H9 (cell line): ENCODE data around the gene DDX19B. TPM values are rescaled to one million over a fixed set of nuclear protein-coding genes. Genes with fewer than 3 reads are reported as not detected.
A peak's percentile ranks its signal among the peaks of the same experiment; 100 is the strongest.

Experiments used
- DNase-seq: peaks from one replicate; pipeline ENCODE4 v3.0.0-alpha.2; 2017
- H2AFZ ChIP-seq: one replicate; pipeline ENCODE4 v1.6.1; 2013; ENCODE audit warnings: mild to moderate bottlenecking, low read length, control low read depth, moderate library complexity
- H2AK5ac ChIP-seq: 2 replicates; pipeline ENCODE4 v1.6.1; 2013; ENCODE audit warnings: low read length, control low read depth, mixed read lengths; ENCODE audit not compliant: insufficient read length
- H2BK120ac ChIP-seq: one replicate; pipeline ENCODE4 v1.6.1; 2013; ENCODE audit warnings: low read depth, mild to moderate bottlenecking, low read length, control low read depth, inconsistent platforms; ENCODE audit not compliant: poor library complexity, severe bottlenecking
- H2BK12ac ChIP-seq: 2 replicates; pipeline ENCODE4 v1.6.1; 2013; ENCODE audit warnings: low read length, control low read depth, mixed read lengths, low read depth; ENCODE audit not compliant: insufficient read length
- H2BK15ac ChIP-seq: 2 replicates; pipeline ENCODE4 v1.6.1; 2013; ENCODE audit warnings: low read depth, low read length, control low read depth
- H2BK20ac ChIP-seq: one replicate; pipeline ENCODE4 v1.6.1; 2013; ENCODE audit warnings: low read depth, mild to moderate bottlenecking, low read length, control low read depth, inconsistent platforms; ENCODE audit not compliant: poor library complexity, severe bottlenecking
- H2BK5ac ChIP-seq: 2 replicates; pipeline ENCODE4 v1.6.1; 2013; ENCODE audit warnings: low read length, control low read depth, mixed read lengths; ENCODE audit not compliant: insufficient read length
- H3K14ac ChIP-seq: 2 replicates; pipeline ENCODE4 v1.6.1; 2013; ENCODE audit warnings: low read length, control low read depth; ENCODE audit not compliant: insufficient read depth
- H3K18ac ChIP-seq: 2 replicates; pipeline ENCODE4 v1.6.1; 2013; ENCODE audit warnings: low read depth, mild to moderate bottlenecking, mixed read lengths, low read length, control low read depth; ENCODE audit not compliant: insufficient read length
- H3K23ac ChIP-seq: 2 replicates; pipeline ENCODE4 v1.6.1; 2013; ENCODE audit warnings: low read length, control low read depth, mixed read lengths, low read depth; ENCODE audit not compliant: insufficient read length
- H3K23me2 ChIP-seq: 2 replicates; pipeline ENCODE4 v1.6.1; 2013; ENCODE audit warnings: low read depth, mild to moderate bottlenecking, mixed read lengths, low read length, control low read depth; ENCODE audit not compliant: insufficient read length, poor library complexity, severe bottlenecking
- H3K27ac ChIP-seq: 2 replicates; pipeline ENCODE4 v1.5.1; 2013; ENCODE audit warnings: low read length, control low read depth, mixed read lengths, low read depth; ENCODE audit not compliant: insufficient read length
- H3K27me3 ChIP-seq: 2 replicates; pipeline ENCODE4 v1.6.1; 2013; ENCODE audit warnings: low read length, control low read depth, inconsistent platforms; ENCODE audit not compliant: insufficient read depth
- H3K4ac ChIP-seq: 2 replicates; pipeline ENCODE4 v1.6.1; 2013; ENCODE audit warnings: low read depth, mild to moderate bottlenecking, control low read depth, inconsistent platforms, low read length, moderate library complexity
- H3K4me1 ChIP-seq: 2 replicates; pipeline ENCODE4 v1.6.1; 2013; ENCODE audit warnings: low read length, control low read depth, inconsistent platforms; ENCODE audit not compliant: insufficient read depth
- H3K4me2 ChIP-seq: 2 replicates; pipeline ENCODE4 v1.6.1; 2013; ENCODE audit warnings: low read length, control low read depth, mixed read lengths; ENCODE audit not compliant: insufficient read length, insufficient read depth
- H3K56ac ChIP-seq: 2 replicates; pipeline ENCODE4 v1.6.1; 2013; ENCODE audit warnings: low read depth, mild to moderate bottlenecking, mixed read lengths, low read length, control low read depth; ENCODE audit not compliant: insufficient read length
- H3K79me1 ChIP-seq: 2 replicates; pipeline ENCODE4 v1.6.1; 2013; ENCODE audit warnings: low read depth, mild to moderate bottlenecking, moderate library complexity, low read length, control low read depth, inconsistent platforms; ENCODE audit not compliant: insufficient read depth, poor library complexity, severe bottlenecking
- H3K79me2 ChIP-seq: 2 replicates; pipeline ENCODE4 v1.6.1; 2013; ENCODE audit warnings: low read length, control low read depth, inconsistent platforms; ENCODE audit not compliant: insufficient read depth
- H3K9ac ChIP-seq: 2 replicates; pipeline ENCODE4 v1.6.1; 2013; ENCODE audit warnings: low read length, control low read depth, mixed read lengths; ENCODE audit not compliant: insufficient read length; ENCODE audit errors: extremely low read depth
- H3K9me3 ChIP-seq: one replicate; pipeline ENCODE4 v1.6.1; 2013; ENCODE audit warnings: low read depth, low read length, inconsistent platforms; ENCODE audit not compliant: control insufficient read depth
- H3T11ph ChIP-seq: one replicate; pipeline ENCODE4 v1.6.1; 2013; ENCODE audit warnings: mild to moderate bottlenecking, low read length, control low read depth, inconsistent platforms
- H4K20me1 ChIP-seq: one replicate; pipeline ENCODE4 v1.6.1; 2013; ENCODE audit not compliant: control insufficient read depth, insufficient read length, insufficient read depth
- H4K5ac ChIP-seq: 2 replicates; pipeline ENCODE4 v1.6.1; 2013; ENCODE audit warnings: low read depth, mild to moderate bottlenecking, mixed read lengths, low read length, control low read depth; ENCODE audit not compliant: insufficient read length
- H4K8ac ChIP-seq: replicated peaks from 2 replicates; pipeline ENCODE4 v1.6.1; 2013; ENCODE audit warnings: low read length, control low read depth, mixed read lengths, low read depth; ENCODE audit not compliant: insufficient read length
- H4K91ac ChIP-seq: 2 replicates; pipeline ENCODE4 v1.6.1; 2013; ENCODE audit warnings: low read depth, mild to moderate bottlenecking, moderate library complexity, mixed read lengths, low read length, control low read depth; ENCODE audit not compliant: insufficient read length
- H3K27ac Mint-ChIP-seq, 3 experiments: 2 replicates in 2 of 3; 3 replicates in 1 of 3; pipeline ENCODE4 v1.8.0; 2020 to 2021; ENCODE audit warnings: mixed read lengths in 3 of 3, mild to moderate bottlenecking in 1 of 3, moderate library complexity in 1 of 3
- H3K27me3 Mint-ChIP-seq: 2 replicates; pipeline ENCODE4 v1.8.0; 2021; ENCODE audit warnings: low read depth, mild to moderate bottlenecking, moderate library complexity, mixed read lengths
- H3K36me3 Mint-ChIP-seq, 3 experiments: 2 replicates in 2 of 3; 3 replicates in 1 of 3; pipeline ENCODE4 v1.8.0; 2020 to 2021; ENCODE audit warnings: low read depth in 3 of 3, mixed read lengths in 3 of 3; ENCODE audit not compliant: insufficient read depth in 1 of 3
- H3K4me1 Mint-ChIP-seq, 2 experiments: 2 replicates each; pipeline ENCODE4 v1.8.0; 2020; ENCODE audit warnings: mixed read lengths in 2 of 2
- H3K4me3 Mint-ChIP-seq, 2 experiments: 2 replicates in 1 of 2; 3 replicates in 1 of 2; pipeline ENCODE4 v1.8.0; 2020 to 2021; ENCODE audit warnings: mild to moderate bottlenecking in 2 of 2, mixed read lengths in 2 of 2, moderate library complexity in 1 of 2
- H3K9me3 Mint-ChIP-seq, 2 experiments: 2 replicates in 1 of 2; 3 replicates in 1 of 2; pipeline ENCODE4 v1.8.0; 2020; ENCODE audit warnings: mild to moderate bottlenecking in 2 of 2, mixed read lengths in 2 of 2, moderate library complexity in 1 of 2
- CTCF ChIP-seq: fragments of 200-600 bp; sonication (generic); conservative IDR thresholded peaks from 3 replicates; pipeline ENCODE4 v1.8.0; 2021; ENCODE audit warnings: antibody characterized with exemption, mild to moderate bottlenecking
- whole genome bisulfite sequencing: extraction: QIAGEN DNeasy Blood & Tissue Kit; methylation state at CpG from one replicate; pipeline ENCODE4 v1.1.7; 2013; ENCODE audit warnings: missing lambda C conversion rate, low lambda C conversion rate, mixed read lengths; ENCODE audit not compliant: insufficient read length; ENCODE audit errors: extremely low coverage; 5-methylcytosine and 5-hydroxymethylcytosine counted together
- total RNA-seq: library from RNA; stranded (reverse); gene quantifications from 2 replicates; pipeline ENCODE4 v1.2.1, GENCODE V29; 2021

Gene DDX19B
- total RNA-seq, 1 experiment from 2014 or later: 47.3 TPM

GRCh38 chr16:70255574-70255973 lies 43.4 kb upstream of the DDX19B start:
- H3K18ac ChIP-seq: no peak overlapping the region
- no peaks in the 10 kb centered on the region for H3K27me3 ChIP-seq
- no peak overlapping the region for H2BK5ac ChIP-seq
- H2BK20ac ChIP-seq: no peak overlapping the region
- DNase-seq: no peak
- no peak overlapping the region for H2AK5ac ChIP-seq
- H2BK15ac ChIP-seq: no peak overlapping the region
- peaks cover 59 to 90% (median 80%) of the 10 kb centered on the region in 3 experiments for H3K36me3 Mint-ChIP-seq
- H3T11ph ChIP-seq: no peak overlapping the region
- H3K79me1 ChIP-seq: no peaks in the 10 kb centered on the region
- H3K56ac ChIP-seq: no peak overlapping the region
- no CpG with 5 or more reads among the region's 9 CpGs for WGBS
- no peaks in the 10 kb centered on the region for H3K9me3 ChIP-seq
- H4K20me1 ChIP-seq: no peaks in the 10 kb centered on the region
- no peak overlapping the region for H3K27ac ChIP-seq
- no peak overlapping the region for H3K23ac ChIP-seq
- H3K9ac ChIP-seq: no peak overlapping the region
- H3K23me2 ChIP-seq: no peaks in the 10 kb centered on the region
- H2BK12ac ChIP-seq: no peak overlapping the region
- H2AFZ ChIP-seq: no peak overlapping the region
- no peak overlapping the region for H4K8ac ChIP-seq
- H3K4ac ChIP-seq: no peak overlapping the region
- H3K14ac ChIP-seq: no peak overlapping the region
- no peak overlapping the region for H2BK120ac ChIP-seq
- TF ChIP-seq CTCF: no peak
- H4K91ac ChIP-seq: no peak overlapping the region
- peaks cover 1% of the 10 kb centered on the region; the same call in 1 of the 2 replicates for H3K27me3 Mint-ChIP-seq
- no peak overlapping the region for H3K4me3 Mint-ChIP-seq
- peaks cover 2 to 3% of the 10 kb centered on the region in 2 experiments; a peak in 1 of 4 replicates for H3K4me1 Mint-ChIP-seq
- H3K79me2 ChIP-seq: no peaks in the 10 kb centered on the region
- no peak overlapping the region for H4K5ac ChIP-seq
- peak overlapping the region in 1 of 3 experiments; percentile 74; a peak in 2 of 7 replicates for H3K27ac Mint-ChIP-seq
- H3K9me3 Mint-ChIP-seq: no peaks in the 10 kb centered on the region
- H3K4me1 ChIP-seq: no peaks in the 10 kb centered on the region
- H3K4me2 ChIP-seq: no peak overlapping the region
